A172 (cell line): ENCODE data around the gene NXN. TPM values are rescaled to one million over a fixed set of nuclear protein-coding genes. Genes with fewer than 3 reads are reported as not detected.
"Not testable (repeated sequence)": the region's sequence is repeated elsewhere in the genome, so short reads cannot be mapped to it uniquely, and the experiment has no call there.

Source experiments
- DNase-seq: peaks from one replicate; pipeline ENCODE4 v3.0.0-alpha.2; 2015; ENCODE audit warnings: low spot score
- total RNA-seq: library from RNA; depleted of rRNA; stranded (reverse); fragments of >200 nt; shearing (Covaris generic); gene quantifications from 2 replicates; pipeline ENCODE4 v1.2.3, GENCODE V29; 2014

NXN gene
- total RNA-seq, 1 experiment from 2014 or later, result 7.2 TPM

DNA sequence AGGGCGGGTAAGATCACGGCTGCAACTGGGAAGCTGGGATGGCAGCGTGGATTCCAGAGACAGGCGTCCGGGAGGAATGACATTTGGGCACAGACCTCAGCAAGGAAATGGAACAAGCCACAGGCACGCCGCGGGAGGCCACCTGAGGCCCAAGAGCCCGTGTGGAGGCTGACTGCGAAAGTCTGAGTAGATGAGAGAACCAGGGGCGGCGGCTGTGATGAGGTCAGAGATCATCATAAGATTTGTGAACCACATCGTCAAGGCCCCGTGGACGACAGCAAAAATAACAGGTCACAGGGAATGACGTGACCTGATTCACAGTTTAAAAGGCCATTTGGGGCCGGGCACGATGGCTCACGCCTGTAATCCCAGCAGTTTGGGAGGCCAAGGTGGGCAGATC lies 149.2 kb downstream of the NXN start:
- DNase-seq, result no peak

- not testable (repeated sequence) for DNase-seq
Observed at GRCh38 chr17:829614-830013, 150.0 kb downstream of the NXN start.

DNA sequence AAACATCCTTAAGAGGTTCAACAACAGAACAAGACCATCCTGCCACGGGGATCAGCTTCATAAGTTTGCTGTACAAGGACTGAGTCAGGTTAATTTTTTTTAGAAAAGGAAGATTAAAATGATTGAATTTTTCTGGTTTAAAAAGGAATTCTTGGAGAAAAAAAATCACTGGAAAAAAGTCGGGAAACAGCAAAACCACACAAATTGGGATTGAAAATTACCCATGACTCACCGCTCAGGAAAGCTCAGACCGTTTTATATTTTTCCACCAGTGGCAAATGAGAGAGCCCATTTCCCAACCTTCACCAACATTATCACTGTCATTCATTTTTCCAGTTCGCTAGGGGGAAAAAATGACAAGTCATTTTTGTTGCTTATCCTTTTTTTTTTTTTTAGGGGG lies 150.8 kb downstream of the NXN start:
- peak; percentile 32 for DNase-seq

DNA sequence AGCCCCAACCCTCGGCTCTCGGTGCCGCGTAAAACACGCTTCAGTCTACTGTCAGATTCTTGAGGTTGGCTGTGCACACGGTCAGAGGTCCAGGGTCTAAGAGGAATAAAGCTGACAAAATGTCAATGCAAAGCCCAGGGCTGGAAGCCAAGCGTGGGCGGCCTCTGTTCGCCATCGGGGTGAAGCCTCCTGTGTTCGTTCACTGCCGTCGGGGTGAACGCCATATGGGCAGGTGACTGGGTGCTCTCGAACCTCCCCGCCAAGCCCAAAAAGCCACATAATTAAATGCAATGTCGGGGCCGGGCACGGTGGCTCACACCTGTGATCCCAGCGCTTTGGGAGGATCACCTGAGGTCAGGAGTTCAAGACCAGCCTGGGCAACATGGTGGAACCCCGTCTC lies 152.8 kb downstream of the NXN start:
- DNase-seq, result no peak

DNA sequence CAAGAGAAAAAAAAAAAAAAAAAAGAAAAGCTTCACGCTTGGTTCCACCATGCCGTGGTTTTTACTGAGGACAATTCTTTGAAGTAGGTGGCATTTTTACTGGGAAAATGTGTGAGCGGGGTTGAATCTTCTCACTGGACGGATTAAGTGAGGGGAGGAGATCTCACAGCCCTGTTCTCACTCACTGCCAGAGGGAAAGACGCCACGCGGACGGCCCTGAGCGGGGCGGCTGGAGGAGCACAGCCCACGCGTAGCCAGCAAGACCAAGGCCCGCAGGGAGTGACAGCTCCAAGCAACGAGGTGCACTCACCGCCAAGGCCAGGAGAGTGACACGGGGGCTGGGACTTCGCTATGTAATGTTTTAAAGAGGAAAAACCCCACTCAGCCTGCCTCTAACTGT lies 154.4 kb downstream of the NXN start:
- DNase-seq, result no peak

DNA sequence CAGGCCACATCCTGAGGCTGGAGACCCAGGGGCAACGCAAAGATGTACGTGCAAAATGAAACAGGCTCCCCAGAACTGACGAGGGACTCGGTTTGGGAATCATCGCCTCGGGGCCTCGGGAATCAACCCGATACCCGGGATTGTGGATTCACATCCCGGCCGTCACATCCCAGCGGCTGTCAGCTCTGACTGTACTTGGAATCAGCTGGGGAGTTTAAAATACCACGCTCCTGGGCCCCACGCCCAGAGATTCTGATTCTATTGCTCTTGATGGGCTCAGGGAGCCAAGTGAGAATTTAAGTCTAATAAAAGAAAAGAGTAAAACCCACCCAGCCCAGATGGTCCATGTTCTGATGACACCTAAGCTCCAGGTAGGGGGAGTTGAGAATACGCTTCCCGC lies 155.2 kb downstream of the NXN start:
- DNase-seq, result no peak

GRCh38 chr17:823501-823902 lies 156.1 kb downstream of the NXN start:
- no peak for DNase-seq

DNA sequence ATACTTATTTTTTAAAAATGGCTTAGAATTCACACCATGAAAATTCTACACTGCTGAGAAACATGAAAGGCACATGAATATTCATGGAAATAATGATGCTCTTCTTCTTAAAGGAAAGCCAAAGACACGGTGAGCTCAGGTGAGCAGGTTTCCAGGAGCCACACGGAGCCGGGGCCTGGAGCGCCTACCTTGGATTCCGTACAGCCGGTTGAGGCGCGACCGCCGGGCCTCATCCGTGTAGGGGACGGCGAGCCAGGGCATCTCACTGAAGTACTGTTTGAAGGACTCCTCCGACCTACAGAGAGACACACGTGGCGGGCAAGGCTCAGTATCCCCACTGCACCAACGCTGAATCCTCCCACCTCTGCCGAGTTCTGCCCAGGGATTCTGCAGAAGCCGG lies 160.3 kb downstream of the NXN start:
- no peak for DNase-seq

GRCh38 chr17:814371-814770 lies 165.2 kb downstream of the NXN start:
- DNase-seq, result no peak

DNA sequence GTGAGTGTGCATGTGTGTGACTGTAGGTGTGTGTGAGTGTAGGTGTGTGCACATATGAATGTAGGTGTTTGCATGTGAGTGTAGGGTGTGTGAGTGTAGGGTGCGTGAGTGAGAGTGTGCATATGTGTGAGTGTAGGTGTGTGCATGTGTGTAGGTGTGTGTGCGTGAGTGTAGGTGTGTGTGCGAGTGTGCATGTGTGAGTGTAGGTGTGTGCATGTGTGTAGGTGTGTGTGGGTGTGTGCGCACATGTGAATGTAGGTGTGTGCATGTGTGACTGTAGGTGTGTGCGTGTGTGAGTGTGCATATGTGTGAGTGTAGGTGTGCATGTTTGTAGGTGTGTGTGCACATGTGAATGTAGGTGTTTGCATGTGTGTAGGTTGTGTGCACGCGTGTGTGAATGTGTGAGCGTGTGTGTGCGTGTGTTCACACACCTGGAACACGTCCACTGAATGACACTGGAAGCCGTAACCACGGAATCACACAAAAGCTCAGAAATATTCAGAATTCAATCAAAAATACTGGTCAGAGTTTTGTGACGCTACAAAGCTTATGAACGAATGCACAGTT lies 166.9 kb downstream of the NXN start:
- no peak for DNase-seq

DNA sequence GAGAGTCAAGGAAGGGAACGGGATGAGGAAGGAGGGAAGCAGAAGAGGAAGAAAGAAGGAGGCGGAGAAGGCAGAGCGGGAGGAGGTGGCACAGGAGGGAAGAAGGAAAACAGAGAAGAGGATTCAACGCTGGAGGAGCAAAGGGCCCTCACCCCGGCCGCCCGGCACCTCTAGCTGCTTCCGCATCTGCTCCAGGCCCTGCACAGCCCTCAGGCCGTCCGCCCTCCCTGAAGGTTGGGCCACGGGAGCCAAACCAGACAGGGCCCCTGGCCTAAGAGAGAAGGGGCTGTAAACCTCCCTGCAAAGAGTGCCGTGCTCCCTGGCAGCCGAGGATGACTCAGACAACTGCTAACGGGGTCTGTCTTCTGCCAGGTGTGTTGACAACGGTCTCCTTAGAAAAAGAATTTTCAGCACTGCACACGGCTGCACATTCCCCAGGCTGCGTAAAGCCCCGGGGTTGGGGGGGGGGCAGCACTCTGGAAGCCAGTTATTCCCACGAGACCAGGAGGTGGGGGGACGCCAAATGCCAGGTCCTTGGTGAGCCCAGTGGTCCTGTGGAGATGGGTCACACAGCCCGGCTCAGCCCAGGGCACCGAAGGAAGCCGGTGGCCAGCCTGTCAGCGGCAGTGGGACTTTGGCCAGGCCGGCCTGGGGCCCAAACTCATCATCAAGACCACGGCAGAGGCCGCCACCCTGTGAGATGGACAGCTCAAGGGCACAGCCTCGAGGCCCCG lies 168.4 kb downstream of the NXN start:
- DNase-seq, result no peak

DNA sequence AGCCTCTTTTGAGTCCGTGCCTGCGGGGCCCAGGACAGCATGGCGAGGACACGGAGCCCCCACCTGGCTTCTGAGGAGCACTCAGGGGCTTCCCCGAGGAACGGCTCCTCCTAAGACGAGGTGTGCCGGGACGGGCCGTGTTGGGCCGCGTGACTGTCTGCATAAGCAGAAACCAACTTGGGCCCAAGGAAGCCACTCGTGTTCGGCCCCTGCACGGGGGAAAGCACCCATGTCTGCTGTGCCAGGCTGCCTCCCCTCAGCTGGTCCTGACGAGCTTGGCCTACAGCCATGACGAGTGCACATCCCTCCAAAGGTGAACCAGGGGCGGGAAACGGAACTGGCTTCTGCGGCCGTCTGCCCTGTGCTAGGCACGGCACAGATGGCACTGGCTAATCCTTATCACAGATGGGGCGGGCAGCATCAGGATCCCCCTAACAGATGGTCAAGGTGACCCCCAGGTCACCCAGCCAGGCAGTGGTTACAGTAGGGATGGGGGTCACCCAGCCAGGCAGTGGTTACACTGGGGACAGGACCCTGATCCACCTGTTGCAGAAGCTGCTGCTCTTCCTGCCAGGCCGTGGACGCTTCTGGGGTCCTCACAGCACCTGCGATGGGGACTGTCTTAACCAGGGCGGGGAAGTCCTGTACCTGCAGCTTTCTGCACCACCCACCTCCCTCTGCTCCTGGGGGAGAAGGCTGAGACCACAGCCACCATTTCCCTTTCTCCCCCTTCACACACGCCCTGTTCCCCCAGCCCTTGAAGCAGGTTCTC lies 171.9 kb downstream of the NXN start:
- DNase-seq, result no peak

- no peak for DNase-seq
Observed at GRCh38 chr17:806781-807522, 172.6 kb downstream of the NXN start.

GRCh38 chr17:806346-806745 lies 173.2 kb downstream of the NXN start:
- DNase-seq, result no peak

GRCh38 chr17:805886-806285 lies 173.7 kb downstream of the NXN start:
- DNase-seq, result not testable (repeated sequence)

- no peak for DNase-seq
Observed at GRCh38 chr17:804541-805435, 174.8 kb downstream of the NXN start.

GRCh38 chr17:802901-803881 lies 176.4 kb downstream of the NXN start:
- no peak for DNase-seq

- no peak for DNase-seq
Observed at GRCh38 chr17:802481-802880, 177.1 kb downstream of the NXN start.

GRCh38 chr17:801660-802059 lies 177.9 kb downstream of the NXN start:
- no peak for DNase-seq
